Central memory CD8-positive, alpha-beta T cell (primary cell): Measurements from ENCODE around the gene ATPAF1.
"Not testable (repeated sequence)": the region's sequence is repeated elsewhere in the genome, so short reads cannot be mapped to it uniquely, and the experiment has no call there.

Experiments
- ATAC-seq: fragments of 150-1000 bp; cut with Tn5 transposase; replicated peaks from 2 replicates; pipeline ENCODE4 v1.10.0; 2022; ENCODE audit warnings: mild to moderate bottlenecking, moderate FRiP score, moderate number of reproducible peaks; ENCODE audit not compliant: poor library complexity, severe bottlenecking; ENCODE audit errors: extremely low read depth
- DNase-seq, 2 donors: peaks; one replicate each; pipeline ENCODE4 v3.0.0; 2021; ENCODE audit warnings: low spot score in 2 of 2
- H3K27ac Mint-ChIP-seq: one replicate; pipeline ENCODE4 v1.8.0; 2022; ENCODE audit warnings: low read depth, mild to moderate bottlenecking, moderate library complexity, mixed read lengths
- H3K27me3 Mint-ChIP-seq: one replicate; pipeline ENCODE4 v1.8.0; 2022; ENCODE audit warnings: mixed read lengths
- H3K36me3 Mint-ChIP-seq: one replicate; pipeline ENCODE4 v1.8.0; 2022; ENCODE audit warnings: mild to moderate bottlenecking, moderate library complexity, mixed read lengths; ENCODE audit not compliant: insufficient read depth
- H3K4me1 Mint-ChIP-seq: one replicate; pipeline ENCODE4 v1.8.0; 2022; ENCODE audit warnings: mixed read lengths
- H3K4me3 Mint-ChIP-seq: one replicate; pipeline ENCODE4 v1.8.0; 2022; ENCODE audit warnings: mild to moderate bottlenecking, moderate library complexity, mixed read lengths
- H3K9me3 Mint-ChIP-seq: one replicate; pipeline ENCODE4 v1.8.0; 2022; ENCODE audit warnings: mixed read lengths

The ATPAF1 gene

GRCh38 chr1:46654012-46654411, 14.2 kb downstream of the ATPAF1 start:
- H3K27ac Mint-ChIP-seq: no peak overlapping the region
- DNase-seq (no peak), ATAC-seq (no peak)
- H3K4me3 Mint-ChIP-seq: no peak overlapping the region
- peaks cover 36% of the 10 kb centered on the region for H3K36me3 Mint-ChIP-seq
- H3K4me1 Mint-ChIP-seq: no peaks in the 10 kb centered on the region
- no peaks in the 10 kb centered on the region for H3K9me3 Mint-ChIP-seq
- no peaks in the 10 kb centered on the region for H3K27me3 Mint-ChIP-seq

GRCh38 chr1:46653405-46653958, 14.7 kb downstream of the ATPAF1 start:
- Mint-ChIP-seq H3K9me3 (no peaks in the 10 kb centered on the region), H3K4me1 (no peaks in the 10 kb centered on the region), H3K27ac (no peak overlapping the region), H3K4me3 (no peak overlapping the region), H3K36me3 (peaks cover 36% of the 10 kb centered on the region), H3K27me3 (no peaks in the 10 kb centered on the region)
- ATAC-seq (no peak), DNase-seq (no peak)

- no peaks in the 10 kb centered on the region for H3K9me3 Mint-ChIP-seq
- H3K4me1 Mint-ChIP-seq: no peaks in the 10 kb centered on the region
- no peak for DNase-seq
- peaks cover 32% of the 10 kb centered on the region for H3K36me3 Mint-ChIP-seq
- H3K4me3 Mint-ChIP-seq: no peak overlapping the region
- no peak for ATAC-seq
- H3K27me3 Mint-ChIP-seq: no peaks in the 10 kb centered on the region
- no peak overlapping the region for H3K27ac Mint-ChIP-seq
These were observed 15.7 kb downstream of the ATPAF1 start for GRCh38 chr1:46652321-46653100.

GRCh38 chr1:46651152-46651551, 17.0 kb downstream of the ATPAF1 start:
- H3K4me1 Mint-ChIP-seq, DNase-seq, H3K27me3 Mint-ChIP-seq, H3K9me3 Mint-ChIP-seq, H3K4me3 Mint-ChIP-seq, H3K27ac Mint-ChIP-seq, ATAC-seq: not testable (repeated sequence)
- peaks cover 26% of the 10 kb centered on the region for H3K36me3 Mint-ChIP-seq

GRCh38 chr1:46650491-46650890, 17.7 kb downstream of the ATPAF1 start:
- no peaks in the 10 kb centered on the region for H3K9me3 Mint-ChIP-seq
- H3K27me3 Mint-ChIP-seq: no peaks in the 10 kb centered on the region
- H3K4me1 Mint-ChIP-seq: no peaks in the 10 kb centered on the region
- DNase-seq (no peak), ATAC-seq (no peak)
- no peak overlapping the region for H3K4me3 Mint-ChIP-seq
- H3K36me3 Mint-ChIP-seq: peaks cover 22% of the 10 kb centered on the region
- H3K27ac Mint-ChIP-seq: no peak overlapping the region

GRCh38 chr1:46649764-46650163, 18.4 kb downstream of the ATPAF1 start:
- H3K9me3 Mint-ChIP-seq: no peaks in the 10 kb centered on the region
- DNase-seq (no peak), ATAC-seq (no peak)
- H3K4me1 Mint-ChIP-seq: no peaks in the 10 kb centered on the region
- H3K4me3 Mint-ChIP-seq: no peak overlapping the region
- peaks cover 20% of the 10 kb centered on the region for H3K36me3 Mint-ChIP-seq
- no peak overlapping the region for H3K27ac Mint-ChIP-seq
- no peaks in the 10 kb centered on the region for H3K27me3 Mint-ChIP-seq

GRCh38 chr1:46647611-46648010, 20.6 kb downstream of the ATPAF1 start:
- H3K27me3 Mint-ChIP-seq: no peaks in the 10 kb centered on the region
- no peak overlapping the region for H3K27ac Mint-ChIP-seq
- H3K36me3 Mint-ChIP-seq: peaks cover 12% of the 10 kb centered on the region
- ATAC-seq: no peak
- no peaks in the 10 kb centered on the region for H3K9me3 Mint-ChIP-seq
- H3K4me3 Mint-ChIP-seq: no peak overlapping the region
- no peak for DNase-seq
- H3K4me1 Mint-ChIP-seq: no peaks in the 10 kb centered on the region

- DNase-seq (no peak), ATAC-seq (no peak)
- Mint-ChIP-seq H3K27me3 (no peaks in the 10 kb centered on the region), H3K4me3 (no peak overlapping the region), H3K4me1 (no peaks in the 10 kb centered on the region), H3K9me3 (no peaks in the 10 kb centered on the region), H3K27ac (no peak overlapping the region), H3K36me3 (peaks cover 7% of the 10 kb centered on the region)
These were observed 21.3 kb downstream of the ATPAF1 start for GRCh38 chr1:46646844-46647243.

GRCh38 chr1:46646331-46646730, 21.8 kb downstream of the ATPAF1 start:
- DNase-seq (no peak), ATAC-seq (no peak)
- Mint-ChIP-seq H3K9me3 (no peaks in the 10 kb centered on the region), H3K36me3 (peaks cover 9% of the 10 kb centered on the region), H3K4me3 (no peak overlapping the region), H3K4me1 (no peaks in the 10 kb centered on the region), H3K27ac (no peak overlapping the region), H3K27me3 (no peaks in the 10 kb centered on the region)

- Mint-ChIP-seq H3K27me3 (no peaks in the 10 kb centered on the region), H3K4me3 (no peak overlapping the region), H3K9me3 (no peaks in the 10 kb centered on the region), H3K27ac (no peak overlapping the region), H3K36me3 (peaks cover 9% of the 10 kb centered on the region), H3K4me1 (no peaks in the 10 kb centered on the region)
- DNase-seq: no peak
- ATAC-seq: no peak
These were observed 22.3 kb downstream of the ATPAF1 start for GRCh38 chr1:46645815-46646214.

- Mint-ChIP-seq H3K27me3 (no peaks in the 10 kb centered on the region), H3K4me3 (no peak overlapping the region), H3K4me1 (no peaks in the 10 kb centered on the region), H3K36me3 (peaks cover 8% of the 10 kb centered on the region), H3K9me3 (no peaks in the 10 kb centered on the region), H3K27ac (no peak overlapping the region)
- ATAC-seq (no peak), DNase-seq (no peak)
These were observed 24.8 kb downstream of the ATPAF1 start for GRCh38 chr1:46643368-46643775.

GRCh38 chr1:46642115-46642680, 26.0 kb downstream of the ATPAF1 start:
- H3K4me3 Mint-ChIP-seq: no peak overlapping the region
- ATAC-seq (no peak), DNase-seq (no peak)
- no peaks in the 10 kb centered on the region for H3K27me3 Mint-ChIP-seq
- no peaks in the 10 kb centered on the region for H3K9me3 Mint-ChIP-seq
- H3K27ac Mint-ChIP-seq: no peak overlapping the region
- H3K4me1 Mint-ChIP-seq: no peaks in the 10 kb centered on the region
- H3K36me3 Mint-ChIP-seq: peaks cover 8% of the 10 kb centered on the region

- Mint-ChIP-seq H3K27ac (no peak overlapping the region), H3K4me1 (no peaks in the 10 kb centered on the region), H3K4me3 (no peak overlapping the region), H3K9me3 (no peaks in the 10 kb centered on the region), H3K27me3 (no peaks in the 10 kb centered on the region), H3K36me3 (peaks cover 15% of the 10 kb centered on the region)
- ATAC-seq: no peak
- DNase-seq: no peak
These were observed 28.6 kb downstream of the ATPAF1 start for GRCh38 chr1:46639547-46639946.
